HCEC 1CT (cell line): ENCODE measurements around the gene PANK4.
"Not testable (repeated sequence)": the region's sequence is repeated elsewhere in the genome, so short reads cannot be mapped to it uniquely, and the experiment has no call there.

ENCODE experiments used
- DNase-seq: peaks from one replicate; pipeline ENCODE4 v3.0.0-alpha.2; 2017

The PANK4 gene

GRCh38 chr1:2558420-2558819 is 32.0 kb upstream of the PANK4 start:
- DNase-seq = no peak

GRCh38 chr1:2557482-2558400 is 31.3 kb upstream of the PANK4 start:
- no peak for DNase-seq

- DNase-seq = no peak
Observed at GRCh38 chr1:2556678-2557481, 30.5 kb upstream of the PANK4 start.

GRCh38 chr1:2556277-2556677 is 29.9 kb upstream of the PANK4 start, which contains the start of gene TNFRSF14:
TNFRSF14 (plus strand) TSS chr1:2556371; CDS start chr1:2556665, 294 bp downstream.
- DNase-seq = peak; percentile 22

GRCh38 chr1:2555634-2556276 is 29.4 kb upstream of the PANK4 start:
- DNase-seq = no peak

- DNase-seq = no peak
Observed at GRCh38 chr1:2554621-2555387, 28.4 kb upstream of the PANK4 start.

GRCh38 chr1:2553871-2554620 is 27.6 kb upstream of the PANK4 start:
- no peak for DNase-seq

GRCh38 chr1:2553076-2553475 is 26.7 kb upstream of the PANK4 start:
- DNase-seq = not testable (repeated sequence)

- DNase-seq = no peak
Observed at GRCh38 chr1:2552189-2552588, 25.8 kb upstream of the PANK4 start.

- not testable (repeated sequence) for DNase-seq
Observed at GRCh38 chr1:2551544-2551943, 25.1 kb upstream of the PANK4 start.

GRCh38 chr1:2550309-2550861 is 24.0 kb upstream of the PANK4 start:
- not testable (repeated sequence) for DNase-seq

- DNase-seq = not testable (repeated sequence)
Observed at GRCh38 chr1:2549367-2550029, 23.1 kb upstream of the PANK4 start.

- peak; percentile 41 for DNase-seq
Observed at GRCh38 chr1:2548068-2548589, 21.7 kb upstream of the PANK4 start.

GRCh38 chr1:2547210-2548067 is 21.0 kb upstream of the PANK4 start:
- no peak for DNase-seq

- peak; percentile 60 for DNase-seq
Observed at GRCh38 chr1:2546515-2547209, 20.3 kb upstream of the PANK4 start.

- peak; percentile 75 for DNase-seq
Observed at GRCh38 chr1:2545754-2546514, 19.5 kb upstream of the PANK4 start.

- DNase-seq = no peak
Observed at GRCh38 chr1:2544875-2545640, 18.7 kb upstream of the PANK4 start.
